ENCODE measurements around the gene UBQLN3.

The UBQLN3 gene

GRCh38 chr11:5504403-5504921 lies 5.3 kb downstream of the UBQLN3 start:
- no peak for DNase-seq

- no peak for DNase-seq
These were observed 9.4 kb downstream of the UBQLN3 start for GRCh38 chr11:5500393-5500801.

- no peak for DNase-seq
These were observed 10.1 kb downstream of the UBQLN3 start for GRCh38 chr11:5499671-5500070.

- no peak for DNase-seq
These were observed 20.0 kb downstream of the UBQLN3 start for GRCh38 chr11:5489576-5490357.

- DNase-seq, result no peak
These were observed 20.9 kb downstream of the UBQLN3 start for GRCh38 chr11:5488798-5489399.

- no peak for DNase-seq
These were observed 21.4 kb downstream of the UBQLN3 start, which contains the start of gene OR52D1 for GRCh38 chr11:5488385-5488784. TSS of gene OR52D1 (plus strand) at chr11:5488685. CDS start at chr11:5488707, 22 bp downstream.

GRCh38 chr11:5486421-5486820 lies 23.3 kb downstream of the UBQLN3 start:
- no peak for DNase-seq

GRCh38 chr11:5486003-5486402 lies 23.8 kb downstream of the UBQLN3 start:
- no peak for DNase-seq

GRCh38 chr11:5476186-5476819 lies 33.5 kb downstream of the UBQLN3 start:
- DNase-seq, result peak; percentile 21 to 24

GRCh38 chr11:5473921-5474320 lies 35.8 kb downstream of the UBQLN3 start:
- DNase-seq, result no peak

GRCh38 chr11:5467527-5467926 lies 42.2 kb downstream of the UBQLN3 start:
- DNase-seq, result no peak

- no peak for DNase-seq
These were observed 48.7 kb downstream of the UBQLN3 start for GRCh38 chr11:5460983-5461621.
